ENCODE results near the gene HMGB3.

GRCh38 chrX:150989420-150989819 lies 6.3 kb downstream of the HMGB3 start:
- TF ChIP-seq CTCF (IDR thresholded peaks at IDR 0.05; ENCODE audit: borderline replicate concordance, extremely low read depth, low read length, poor library complexity, severe bottlenecking) = no peak
- TF ChIP-seq EZH2 (IDR thresholded peaks at IDR 0.05; ENCODE audit: borderline replicate concordance, low read depth, low read length, severe bottlenecking) = no peak

All from DND-41 (cell line).